Lung microvascular endothelial cell (primary cell): ENCODE measurements around the gene ZNHIT1. TPM values are rescaled to one million over a fixed set of nuclear protein-coding genes. Genes with fewer than 3 reads are reported as not detected.
A peak's percentile ranks its signal among the peaks of the same experiment; 100 is the strongest.
"Not testable (repeated sequence)": the region's sequence is repeated elsewhere in the genome, so short reads cannot be mapped to it uniquely, and the experiment has no call there.

Experiments used
- DNase-seq, 2 donors: peaks; one replicate each; pipeline versions ENCODE4 v3.0.0 to v3.0.0-alpha.2; 2010; ENCODE audit warnings: low read depth in 2 of 2
- total RNA-seq: library from RNA; depleted of rRNA; stranded (reverse); fragments of >200 nt; gene quantifications from 2 replicates; pipeline ENCODE4 v1.2.1, GENCODE V29; 2014

The ZNHIT1 gene
- total RNA-seq, 1 donor from 2014 or later: 74.6 TPM

DNA sequence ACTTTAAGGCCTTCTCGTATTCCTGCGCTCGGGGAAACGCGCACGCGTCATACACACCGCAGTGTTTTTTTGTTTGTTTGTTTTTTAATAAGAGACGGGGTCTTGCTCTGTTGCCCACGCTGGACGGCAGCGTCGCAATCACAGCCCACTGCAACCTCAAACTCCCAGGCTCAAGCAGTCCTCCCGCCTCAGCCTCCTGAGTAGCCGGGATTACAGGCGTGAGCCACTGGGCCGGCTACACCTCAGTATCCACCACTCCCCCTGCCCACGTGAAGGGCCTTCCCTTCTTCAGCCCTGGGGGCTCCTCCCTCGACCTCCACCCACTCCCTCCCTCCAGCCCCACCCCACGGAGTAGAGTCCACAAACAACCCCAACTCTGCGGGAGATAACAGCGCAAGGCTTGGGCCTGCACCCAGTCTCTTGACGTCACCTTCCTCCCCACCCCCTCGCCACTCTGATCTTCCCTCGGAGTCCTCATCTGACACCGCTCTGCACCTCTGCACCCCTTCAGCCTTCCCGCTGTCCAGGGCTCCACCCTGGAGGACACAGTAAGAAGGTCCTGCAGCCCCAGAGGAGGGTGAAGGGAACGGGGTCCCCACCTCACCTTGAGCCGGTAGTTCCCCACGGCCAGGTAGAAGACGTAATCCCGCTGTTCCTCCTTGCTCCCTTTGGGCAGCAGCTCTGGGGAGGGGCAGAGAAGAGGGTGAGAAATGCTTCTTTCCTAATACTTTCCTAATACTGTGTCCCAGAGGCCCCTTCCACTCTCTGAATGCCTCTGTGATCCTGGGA lies 22.5 kb downstream of the ZNHIT1 start:
- DNase-seq: no peak

DNA sequence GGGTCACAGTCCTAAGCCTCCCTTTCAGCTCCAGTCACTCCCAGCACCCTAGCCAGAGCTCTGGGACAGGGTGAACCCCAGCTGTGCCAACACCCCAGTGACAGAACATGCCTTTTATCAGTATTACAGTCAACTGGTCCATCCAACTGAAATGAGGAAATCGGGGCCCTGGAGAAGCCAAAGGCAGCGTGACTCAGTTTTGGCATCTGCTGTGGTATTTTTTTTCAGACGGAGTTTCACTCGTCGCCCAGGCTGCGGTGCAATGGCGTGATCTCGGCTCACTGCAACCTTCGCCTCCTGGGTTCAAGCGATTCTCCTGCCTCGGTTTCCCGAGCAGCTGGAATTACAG lies 23.0 kb downstream of the ZNHIT1 start:
- peak in 1 of 2 donors; percentile 33 for DNase-seq

DNA sequence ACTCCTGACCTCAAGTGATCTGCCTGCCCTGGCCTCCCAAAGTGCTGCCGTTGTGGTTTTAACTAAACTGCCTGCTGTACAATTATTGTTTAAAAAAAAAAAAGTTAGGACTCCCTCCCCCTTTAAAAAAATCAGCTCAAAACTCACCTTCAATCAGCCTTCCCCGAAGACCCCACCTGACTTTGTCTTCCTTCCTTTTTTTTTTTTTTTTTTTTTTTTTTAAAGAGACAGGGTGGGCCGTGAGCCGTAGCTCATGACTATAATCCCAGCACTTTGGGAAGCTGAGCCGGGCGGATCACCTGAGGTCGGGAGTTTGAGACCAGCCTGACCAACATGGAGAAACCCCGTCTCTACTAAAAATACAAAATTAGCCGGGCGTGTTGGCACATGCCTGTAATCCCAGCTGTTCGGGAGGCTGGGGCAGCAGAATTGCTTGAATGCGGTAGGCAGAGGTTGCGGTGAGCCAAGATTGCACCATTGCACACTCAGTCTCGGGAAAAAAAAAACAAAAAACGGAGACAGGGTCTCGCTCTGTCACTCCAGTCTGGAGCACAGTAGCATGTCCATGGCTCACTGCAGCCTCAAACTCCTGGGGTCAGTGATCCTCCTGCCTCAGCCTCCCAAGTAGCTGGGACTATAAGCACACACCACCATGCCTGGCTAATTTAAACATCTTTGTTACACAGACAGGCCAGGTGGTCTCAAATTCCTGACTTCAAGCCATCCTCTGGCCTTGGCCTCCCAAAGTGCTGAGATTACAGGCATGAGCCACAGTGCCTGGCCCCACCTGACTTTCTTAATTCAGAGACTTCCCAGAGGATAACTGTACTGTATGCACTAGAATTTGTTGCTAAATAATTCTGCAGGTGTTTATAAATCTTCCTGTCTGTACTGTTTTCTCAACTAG lies 23.7 kb downstream of the ZNHIT1 start:
- DNase-seq: no peak

DNA sequence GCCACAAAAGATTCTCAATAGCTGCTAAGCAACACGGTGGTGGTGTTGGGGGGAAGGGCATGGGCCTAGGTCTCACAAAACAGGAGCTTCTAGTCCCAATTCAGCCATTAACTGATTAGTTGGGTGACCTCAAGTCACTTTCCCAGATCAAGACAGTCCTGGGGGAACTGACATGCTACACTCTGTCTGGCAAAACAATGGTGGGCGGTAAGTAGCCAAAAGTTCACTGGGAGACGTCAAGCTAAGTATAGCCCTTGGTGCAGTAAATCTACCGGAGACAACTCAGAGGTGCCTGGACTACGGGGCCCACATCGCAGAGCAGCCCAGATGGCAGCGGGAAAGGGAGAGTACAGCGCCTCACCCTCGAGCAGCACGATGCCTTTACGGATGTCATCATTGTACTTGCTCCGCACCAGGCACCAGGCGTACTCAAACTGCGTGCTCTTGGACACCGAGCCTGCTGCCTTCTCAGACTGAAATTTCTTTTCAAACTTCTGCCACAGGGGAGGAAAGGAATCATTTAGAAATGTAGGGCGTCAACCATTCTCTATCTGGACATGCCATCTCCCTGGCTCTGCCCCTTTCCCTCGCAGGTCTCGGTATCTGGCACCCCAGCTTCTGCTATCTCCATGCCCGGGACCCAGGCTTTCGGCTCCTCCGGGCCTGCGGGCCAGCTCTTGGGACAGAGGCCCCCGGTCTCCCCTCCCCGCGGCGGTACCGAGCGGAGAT lies 25.8 kb downstream of the ZNHIT1 start:
- peak; percentile 39 to 56 for DNase-seq

DNA sequence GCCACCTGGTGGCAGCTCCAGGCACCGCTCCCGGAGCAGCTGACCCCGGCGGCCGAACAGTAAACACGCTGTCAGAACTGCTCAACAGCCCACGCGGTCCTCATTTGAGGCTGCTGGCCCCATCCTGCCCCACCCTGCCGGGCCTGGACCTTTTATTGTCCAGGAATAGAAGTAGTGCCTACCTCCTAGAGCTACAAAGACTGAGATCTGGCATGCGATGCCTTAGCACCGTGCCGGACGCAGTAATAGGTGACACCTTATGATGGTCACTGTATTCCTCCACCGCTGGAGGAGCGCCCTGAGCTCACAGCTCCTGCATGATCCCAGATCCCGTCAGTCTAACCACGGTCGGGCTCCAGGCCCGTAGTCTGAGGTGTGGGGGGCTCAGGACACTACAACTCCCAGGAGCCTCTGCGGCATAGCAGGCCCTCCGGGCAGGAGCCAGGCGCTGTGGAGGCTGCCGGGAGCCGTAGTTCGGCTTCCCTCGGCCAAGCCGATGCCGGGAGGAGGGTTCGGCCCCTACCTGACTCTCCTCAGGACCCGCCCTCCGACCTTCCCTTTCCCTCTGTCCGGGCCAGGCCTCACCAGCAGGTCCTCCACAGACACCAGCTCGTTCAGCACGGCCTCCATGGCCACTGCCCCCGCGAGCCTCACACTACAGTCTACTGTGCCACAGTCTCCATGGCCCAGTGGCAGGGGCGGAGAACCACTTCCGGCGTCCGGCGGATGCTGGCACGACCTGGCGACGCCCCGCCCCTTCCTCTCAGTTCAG lies 26.6 kb downstream of the ZNHIT1 start, which contains the start of gene FIS1:
FIS1 (minus strand) TSS at position 707 of the 772 bp plus-strand sequence; CDS start at position 630, 77 bp downstream.
- DNase-seq: peak; percentile 90 to 93

DNA sequence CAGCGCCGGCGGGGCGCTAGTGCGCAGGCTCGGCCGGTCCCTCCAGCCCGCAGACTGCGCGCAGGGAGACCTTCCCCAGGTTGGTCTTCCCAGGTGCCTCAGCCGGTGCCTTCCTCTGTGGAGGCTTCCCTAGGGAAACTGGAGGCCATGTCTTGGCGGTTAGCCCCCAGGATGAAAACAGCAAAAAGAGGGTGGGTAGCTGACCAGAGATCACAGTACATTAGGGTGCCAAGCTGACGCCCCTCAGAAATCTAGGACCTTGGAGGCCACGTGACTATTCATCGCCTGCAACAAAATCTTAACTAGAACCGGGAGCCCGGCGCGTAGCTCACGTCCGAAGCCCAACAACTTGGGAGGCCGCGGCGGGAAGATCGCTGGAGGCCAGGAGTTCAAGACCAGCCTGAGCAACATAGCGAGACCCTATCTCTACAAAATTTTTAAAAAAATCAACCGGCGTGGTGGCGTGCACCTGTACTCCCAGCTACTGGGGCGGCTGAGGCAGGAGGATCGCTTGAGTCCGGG lies 27.2 kb downstream of the ZNHIT1 start:
- DNase-seq: no peak

DNA sequence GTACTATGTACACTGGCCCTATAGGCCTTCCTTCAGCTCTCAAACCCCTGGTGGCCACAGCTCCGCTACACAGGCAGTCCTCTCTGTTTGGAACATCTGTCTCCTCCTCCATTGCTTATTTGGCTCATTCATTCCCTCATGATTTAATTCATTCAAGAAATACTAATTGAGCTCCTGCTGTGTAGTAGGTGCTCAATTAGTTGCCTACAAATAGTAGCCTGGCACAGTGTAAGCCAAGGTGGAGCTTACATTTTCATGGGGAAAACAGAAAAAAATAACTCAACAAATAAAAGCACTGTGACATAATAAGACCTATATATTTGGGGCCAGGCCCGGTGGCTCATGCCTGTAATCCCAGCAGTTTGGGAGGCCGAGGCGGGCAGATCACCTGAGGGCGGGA lies 30.3 kb downstream of the ZNHIT1 start:
- no peak for DNase-seq

DNA sequence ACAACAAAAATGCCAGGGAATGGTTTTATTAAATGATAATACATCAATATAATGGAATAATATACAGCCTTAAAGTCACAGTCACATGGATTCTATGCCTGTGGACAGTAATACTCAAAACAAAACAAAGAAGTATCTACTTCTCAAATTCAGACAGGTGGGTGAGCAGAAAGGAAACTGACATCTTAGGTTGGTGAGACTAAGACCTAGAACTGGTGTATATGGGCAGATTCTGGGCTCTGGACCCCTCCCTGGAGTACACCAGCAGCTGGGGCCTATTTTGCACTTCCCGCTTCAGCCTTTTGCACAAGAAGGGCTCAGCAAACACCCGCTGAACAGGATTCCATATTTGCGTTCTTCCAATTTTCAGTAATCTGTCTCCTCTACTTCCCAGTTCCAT lies 32.4 kb downstream of the ZNHIT1 start:
- DNase-seq: no peak

DNA sequence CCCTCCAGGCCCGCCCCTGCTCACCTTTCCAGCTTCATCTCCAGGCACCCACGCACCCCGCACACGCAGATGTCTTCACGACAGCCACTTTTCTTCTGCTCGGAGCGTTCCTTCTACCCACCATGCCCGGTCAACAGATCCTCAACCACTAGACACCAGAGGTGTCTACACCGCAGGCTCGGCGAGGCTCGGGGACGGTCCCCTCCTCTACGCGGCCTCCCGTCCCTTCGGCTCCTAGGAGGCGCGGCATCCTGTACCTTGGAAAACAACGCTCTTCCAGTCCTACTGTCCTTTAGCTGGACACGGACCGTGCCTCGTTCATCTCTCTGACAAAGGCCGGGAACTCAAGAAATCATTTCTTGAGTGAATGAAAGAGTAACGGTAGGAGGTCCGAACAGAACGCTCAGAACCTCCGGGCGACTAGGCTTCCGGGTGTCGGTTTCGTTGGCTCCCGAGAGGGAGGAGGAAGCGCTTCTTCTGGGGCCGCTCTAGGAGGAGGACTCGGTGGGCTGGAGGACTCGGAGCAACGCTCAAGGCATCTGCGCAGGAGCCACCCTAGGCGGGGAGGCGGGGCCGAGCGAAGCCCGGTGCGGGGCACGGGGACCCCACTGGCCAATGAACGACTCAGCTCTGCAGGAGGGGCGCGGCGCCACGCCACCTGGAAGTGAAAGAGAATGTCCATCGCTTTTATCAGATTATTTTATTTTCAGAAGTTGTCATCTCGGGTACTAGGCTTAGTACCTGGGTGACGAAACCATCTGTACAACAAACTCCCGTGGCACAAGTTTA lies 34.1 kb downstream of the ZNHIT1 start:
- peak; percentile 99 for DNase-seq

DNA sequence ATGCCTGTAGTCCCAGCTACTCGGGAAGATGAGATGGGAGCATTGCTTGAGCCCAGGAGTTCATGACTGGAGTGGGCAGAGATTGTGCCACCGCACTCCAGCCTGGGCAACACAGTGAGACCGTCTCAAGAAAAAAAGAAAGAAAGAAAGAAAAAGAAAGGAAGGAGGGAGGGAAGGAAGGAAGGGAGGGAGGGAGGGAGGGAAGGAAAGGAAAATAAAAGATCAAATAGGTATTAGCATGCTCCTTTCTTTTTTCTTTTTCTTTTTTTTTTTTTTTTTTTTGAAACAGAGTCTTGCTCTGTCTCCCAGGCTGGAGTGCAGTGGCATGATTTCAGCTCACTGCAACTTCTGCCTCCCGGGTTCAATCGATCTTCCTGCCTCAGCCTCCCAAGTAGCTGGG lies 35.2 kb downstream of the ZNHIT1 start:
- DNase-seq: not testable (repeated sequence)

DNA sequence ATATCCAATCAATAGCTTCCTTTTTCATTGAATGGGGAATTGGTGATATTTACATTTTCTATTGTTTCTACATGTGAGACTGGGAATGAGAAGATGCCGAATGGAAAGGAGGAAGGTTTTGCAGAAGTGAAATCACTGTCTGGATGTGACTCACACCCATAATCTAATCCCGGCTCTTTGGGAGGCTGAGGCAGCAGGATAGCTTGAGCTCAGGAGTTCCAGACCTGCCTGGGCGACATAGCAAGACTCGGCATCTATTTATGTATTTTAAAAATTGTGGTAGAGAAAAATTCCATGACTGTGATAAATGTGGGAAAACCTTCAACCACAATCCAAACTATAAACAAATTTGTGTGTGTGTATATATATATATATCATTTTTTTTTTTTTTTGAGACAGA lies 37.8 kb downstream of the ZNHIT1 start:
- no peak for DNase-seq

DNA sequence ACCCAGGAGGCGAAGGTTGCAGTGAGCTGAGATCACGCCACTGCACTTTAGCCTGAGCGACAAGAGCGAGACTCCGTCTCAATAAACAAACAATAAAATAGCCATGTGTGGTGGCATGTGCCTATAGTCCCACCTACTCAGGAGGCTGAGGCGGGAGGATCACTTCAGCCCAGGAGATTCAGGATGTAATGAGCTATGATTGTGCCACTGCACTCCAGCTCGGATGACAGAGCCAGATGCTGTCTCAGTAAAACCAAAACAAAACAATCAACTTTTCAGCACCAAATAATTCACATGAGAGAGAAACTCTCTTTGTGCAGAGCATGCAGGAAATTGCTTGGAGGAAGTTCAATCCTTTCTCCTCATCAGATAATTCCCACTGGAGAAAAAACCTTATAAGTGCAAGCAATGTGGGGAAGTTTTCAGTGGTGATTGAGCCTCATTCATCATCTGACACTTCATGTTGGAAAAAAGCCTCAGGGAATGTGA lies 40.3 kb downstream of the ZNHIT1 start:
- no peak for DNase-seq

DNA sequence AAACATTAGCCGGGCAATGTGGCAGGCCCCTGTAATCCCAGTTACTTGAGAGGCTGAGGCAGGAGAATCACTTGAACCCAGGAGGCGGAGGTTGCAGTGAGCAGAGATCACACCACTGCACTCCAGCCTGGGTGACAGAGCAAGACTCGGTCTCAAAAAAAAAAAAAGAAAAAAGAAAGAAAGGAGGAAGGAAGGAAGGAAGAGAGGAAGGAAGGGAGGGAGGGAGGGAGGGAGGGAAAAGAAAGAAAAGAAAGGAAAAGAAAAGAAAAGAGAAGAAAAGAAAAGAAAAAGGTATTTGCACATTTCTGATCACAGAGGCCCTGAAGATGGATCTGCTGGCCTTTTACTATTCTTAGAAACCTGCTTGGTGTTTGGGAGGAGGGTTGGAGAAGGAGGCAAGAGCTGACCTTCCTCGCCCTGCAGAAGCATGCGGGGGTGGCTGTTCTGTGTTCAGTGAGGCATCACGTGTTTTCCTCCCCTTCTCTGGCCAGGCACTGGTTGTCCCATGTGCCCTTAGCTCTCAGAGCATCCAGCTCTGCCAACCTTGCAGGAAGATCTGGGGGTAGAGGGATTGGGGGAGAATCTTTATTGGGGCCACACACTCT lies 46.2 kb downstream of the ZNHIT1 start:
- peak in 1 of 2 donors; percentile 8 for DNase-seq

DNA sequence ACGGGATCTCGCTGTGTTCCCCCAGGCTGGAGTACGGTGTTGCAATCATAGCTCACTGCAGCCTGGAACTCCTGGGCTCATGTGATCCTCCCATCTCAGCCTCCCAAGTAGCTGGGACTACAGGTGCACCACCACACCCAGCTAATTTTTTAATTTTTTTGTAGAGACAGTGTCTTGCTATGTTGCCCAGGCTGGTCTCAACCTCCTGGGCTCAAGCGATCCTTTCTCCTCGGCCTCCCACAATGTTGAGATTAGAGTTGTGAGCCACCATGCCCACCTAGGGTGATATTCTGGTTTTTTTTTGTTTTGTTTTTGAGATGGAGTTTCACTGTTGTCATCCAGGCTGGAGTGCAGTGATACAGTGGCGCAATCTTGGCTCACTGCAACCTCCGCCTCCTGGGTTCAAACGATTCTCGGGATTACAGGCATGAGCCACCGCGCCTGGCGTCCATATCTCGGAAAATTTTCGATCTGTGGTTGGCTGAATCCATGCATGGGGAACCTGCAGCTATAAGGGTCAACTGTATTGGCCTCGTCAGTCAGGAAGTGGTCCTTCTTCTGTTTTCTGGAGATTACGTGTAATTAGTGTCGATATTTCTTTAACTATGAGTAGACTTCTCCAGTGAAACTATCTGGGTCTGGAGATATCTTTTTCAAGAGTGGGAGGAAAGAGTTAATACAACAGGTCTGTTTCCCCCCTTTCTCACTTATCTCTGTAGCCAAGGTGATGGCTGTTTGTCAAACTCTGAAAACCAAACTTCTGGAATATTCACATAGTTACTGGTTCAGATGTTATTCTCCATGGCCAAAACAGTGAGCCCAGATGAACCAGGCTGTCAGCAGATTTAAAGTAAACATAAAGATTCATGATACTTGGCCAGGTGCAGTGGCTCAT lies 47.9 kb downstream of the ZNHIT1 start:
- DNase-seq: no peak

DNA sequence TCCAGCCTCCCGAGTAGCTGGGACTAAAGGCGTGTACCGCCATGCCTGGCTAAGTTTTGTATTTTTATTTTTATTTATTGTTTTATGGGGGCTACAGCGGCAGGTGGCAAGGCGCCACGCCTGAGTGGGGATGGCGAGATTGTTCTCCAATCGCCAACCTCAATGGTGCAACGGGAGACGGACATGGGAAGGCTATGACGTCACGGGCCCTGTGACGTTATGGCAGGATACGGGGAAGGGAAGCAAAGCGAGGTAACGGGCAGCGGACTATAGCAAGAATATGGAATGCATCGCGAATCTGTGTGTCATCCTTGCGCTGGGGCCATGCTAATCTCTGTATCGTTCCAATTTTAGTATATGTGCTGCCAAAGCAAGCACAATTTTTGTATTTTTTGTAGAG lies 51.7 kb downstream of the ZNHIT1 start:
- no peak for DNase-seq

DNA sequence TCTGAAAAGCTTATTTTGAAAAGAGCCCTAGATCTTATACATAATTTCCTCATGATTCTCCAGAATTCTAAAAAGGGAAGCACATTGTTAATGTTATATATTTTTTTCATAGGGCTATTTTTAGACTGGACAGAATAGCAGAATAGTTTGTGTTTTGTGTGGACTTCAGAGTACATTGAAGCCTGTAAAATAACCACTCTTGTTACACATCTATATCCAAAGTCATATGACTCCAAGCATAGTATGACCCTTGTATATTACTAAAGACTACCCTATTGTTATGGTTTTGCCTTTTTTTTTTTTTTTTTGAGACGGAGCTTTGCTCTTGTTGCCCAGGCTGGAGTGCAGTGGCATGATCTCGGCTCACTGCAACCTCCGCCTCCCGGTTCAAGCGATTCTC lies 53.1 kb downstream of the ZNHIT1 start:
- DNase-seq: no peak

DNA sequence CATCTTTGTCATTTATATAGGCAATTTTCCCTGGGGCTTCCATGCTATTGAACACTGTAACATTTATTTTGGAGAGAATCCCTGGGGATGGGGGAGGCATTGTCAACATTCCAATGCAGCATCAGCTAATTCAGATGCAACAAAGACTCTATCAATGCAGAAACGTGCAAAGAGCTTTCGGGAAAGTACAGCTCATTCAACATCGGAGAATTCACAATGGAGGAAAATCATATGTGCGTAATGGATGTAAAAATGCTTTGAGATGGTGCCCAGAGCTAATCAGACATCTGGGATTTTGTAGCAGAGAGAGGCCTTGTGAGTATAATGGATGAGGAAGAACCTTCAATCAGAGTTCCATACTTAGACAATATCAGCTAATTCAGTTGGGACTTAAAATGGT lies 55.2 kb downstream of the ZNHIT1 start:
- no peak for DNase-seq
